ENCODE data around the gene HPN.

DNA sequence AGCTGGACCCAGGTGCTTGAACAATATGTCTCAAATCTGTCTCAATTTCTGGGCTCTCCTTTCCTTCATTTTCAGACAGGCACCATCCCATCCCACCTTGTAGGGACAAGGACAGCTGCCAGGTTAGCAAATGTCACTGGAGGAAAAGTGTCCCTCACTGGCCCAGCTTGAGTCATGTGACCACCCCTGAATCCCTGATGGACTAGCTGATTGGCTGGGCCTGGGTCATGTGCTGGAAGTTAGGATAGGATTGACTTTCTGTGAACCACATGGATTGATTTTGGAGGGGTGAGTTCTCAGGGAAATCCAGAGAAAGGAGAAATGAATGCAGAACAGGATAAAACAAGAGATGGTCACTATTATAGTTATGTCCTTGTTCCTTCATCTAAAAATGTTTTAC, 45.9 kb downstream of the HPN start:
- TF ChIP-seq CTCF (IDR thresholded peaks at IDR 0.05; ENCODE audit: insufficient read depth, low read length, poor library complexity, severe bottlenecking): no peak
- no peak for TF ChIP-seq EZH2phosphoT487 (conservative IDR thresholded peaks at IDR 0.05; ENCODE audit: low read length)

Measured in SU-DHL-6 (cell line).